Activated CD4-positive, CD25-positive, alpha-beta regulatory T cell (primary cell): Measurements from ENCODE around the gene TXNDC12.

ENCODE experiments used
- DNase-seq, 4 experiments: peaks; one replicate each; lab custom pipeline; 2025; lab: John Stamatoyannopoulos, UW

The TXNDC12 gene

GRCh38 chr1:51997974-51998382 is 57.0 kb downstream of the TXNDC12 start:
- DNase-seq = no peak

DNA sequence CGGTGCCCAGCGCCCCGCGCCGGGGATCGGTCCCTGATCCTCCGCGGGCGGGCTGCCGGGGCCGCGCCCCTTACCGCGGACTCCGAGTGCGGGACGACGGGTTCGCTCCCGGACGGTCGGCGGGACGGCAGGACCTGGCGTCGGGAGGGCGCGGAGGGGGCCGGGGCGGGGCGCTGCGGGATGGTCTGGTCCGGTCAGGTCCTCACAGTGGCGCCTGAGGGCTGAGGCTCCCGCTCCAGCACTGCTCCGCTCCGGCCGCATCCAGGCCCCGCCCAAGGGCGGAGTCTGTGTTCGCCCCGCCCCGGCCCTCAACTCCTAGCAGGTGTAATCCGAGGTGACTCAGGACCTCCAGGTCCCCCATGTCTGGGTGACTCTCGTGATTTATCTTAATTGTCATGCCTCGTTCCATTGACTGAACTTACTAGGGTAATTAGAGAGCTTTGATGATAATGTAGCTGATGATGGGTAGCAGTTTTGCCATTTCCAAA is 64.5 kb downstream of the TXNDC12 start, which contains the start of gene RAB3B:
Gene RAB3B (minus strand): TSS at position 223 of the 488 bp plus-strand sequence. CDS start 13,583 bp downstream, outside the sequence.
- DNase-seq = peak; percentile 17 to 65 (median 52)

- DNase-seq = no peak
Measured at GRCh38 chr1:51989582-51990477, 65.2 kb downstream of the TXNDC12 start.

- no peak for DNase-seq
Measured at GRCh38 chr1:51988254-51988653, 66.7 kb downstream of the TXNDC12 start.

GRCh38 chr1:51986718-51987117 is 68.3 kb downstream of the TXNDC12 start:
- no peak for DNase-seq

DNA sequence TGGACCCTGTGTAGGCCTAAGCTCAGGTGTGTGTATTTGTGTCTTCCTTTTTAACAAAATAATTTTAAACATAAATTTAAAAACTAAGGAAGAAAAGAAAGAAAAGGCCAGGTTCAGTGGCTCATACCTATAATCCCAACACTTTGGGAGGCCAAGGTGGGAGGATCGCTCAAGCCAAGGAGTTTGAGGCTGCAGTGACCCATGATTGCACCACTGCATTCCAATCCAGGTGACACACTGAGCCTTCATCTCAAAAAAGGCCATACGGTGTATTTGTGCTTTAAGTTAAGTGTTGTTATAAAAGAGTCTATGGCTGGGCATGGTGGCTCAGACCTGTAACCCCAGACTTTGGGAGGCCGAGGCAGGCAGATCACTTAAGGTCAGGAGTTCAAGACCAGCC is 72.8 kb downstream of the TXNDC12 start:
- no peak for DNase-seq

DNA sequence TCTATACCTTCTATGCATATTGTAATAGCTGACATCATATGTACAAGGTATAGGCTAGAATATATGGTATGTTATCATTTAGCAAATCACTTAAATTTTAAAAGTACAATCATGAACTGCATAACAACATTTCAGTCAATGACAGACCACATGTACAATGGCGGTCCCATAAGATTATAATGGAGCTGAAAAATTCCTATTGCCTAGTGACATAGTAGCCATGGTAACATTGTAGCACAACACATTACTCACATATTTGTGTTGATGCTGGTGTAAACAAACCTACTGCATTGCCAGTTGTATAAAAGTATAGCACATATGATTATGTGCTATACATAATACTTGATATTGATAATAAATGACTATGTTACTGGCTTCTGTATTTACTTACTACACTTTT is 73.4 kb downstream of the TXNDC12 start:
- DNase-seq = no peak

DNA sequence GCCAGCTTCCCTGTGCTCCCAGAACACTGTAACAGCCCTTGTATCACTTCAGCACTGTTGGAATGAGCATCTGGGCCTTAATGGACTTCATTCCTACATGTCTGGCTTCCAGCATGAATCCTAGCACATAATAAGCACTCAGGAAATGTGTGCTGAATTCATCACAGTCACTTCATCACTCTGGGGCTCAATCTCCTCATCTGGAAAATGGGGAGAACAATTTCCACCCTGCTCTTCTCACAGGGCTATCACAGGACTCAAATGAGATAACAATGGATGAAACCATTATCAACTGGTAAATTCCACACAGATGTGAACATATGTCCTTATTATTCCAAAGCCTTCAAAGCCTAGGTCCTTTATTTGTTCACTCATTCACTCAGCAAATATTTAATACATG is 76.9 kb downstream of the TXNDC12 start:
- no peak for DNase-seq

GRCh38 chr1:51976846-51977602 is 78.0 kb downstream of the TXNDC12 start:
- DNase-seq = no peak

DNA sequence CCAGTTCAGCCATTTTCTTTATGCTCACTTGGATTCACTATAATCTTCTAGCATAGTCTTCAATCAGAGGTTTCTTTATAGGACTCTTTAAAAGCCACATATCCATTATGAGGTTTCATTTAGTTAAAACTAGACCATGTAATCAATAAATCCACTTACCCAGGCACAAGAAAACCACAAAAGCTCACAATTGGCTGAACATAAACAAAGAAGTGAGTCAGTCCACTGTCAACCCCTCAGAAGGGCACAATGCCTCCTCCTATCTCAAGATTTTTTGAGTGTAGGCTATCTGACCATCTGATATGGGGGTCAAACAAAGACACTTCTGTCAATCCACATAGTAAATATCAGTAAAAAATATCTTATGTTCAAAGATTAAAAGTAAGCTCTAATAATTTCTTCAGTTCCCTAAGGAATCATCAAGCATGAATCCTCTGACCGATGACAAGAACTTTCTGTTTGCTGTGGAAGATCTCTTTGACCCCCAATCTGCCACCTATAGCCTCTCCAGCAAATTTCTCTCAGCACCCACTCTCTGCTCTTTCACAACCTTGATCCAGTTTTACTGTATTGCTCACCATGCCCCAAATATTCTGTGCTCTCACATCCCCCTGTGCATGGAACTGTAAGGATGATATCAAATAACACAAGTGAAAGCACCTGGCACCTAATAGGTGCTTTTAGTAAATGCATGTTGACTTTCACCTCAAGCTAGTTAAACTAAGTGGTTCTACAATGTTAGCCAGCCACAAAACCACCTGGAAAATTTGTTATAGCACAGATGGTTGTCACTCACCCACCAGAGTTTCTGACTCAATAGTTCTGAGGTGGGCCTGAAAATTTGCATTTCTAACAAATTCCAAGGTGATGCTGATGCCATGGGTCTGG is 81.2 kb downstream of the TXNDC12 start:
- DNase-seq = no peak
